ENCODE measurements around the gene IL4R. TPM values are rescaled to one million over a fixed set of nuclear protein-coding genes. Genes with fewer than 3 reads are reported as not detected.

Gene IL4R
- total and polyA plus RNA-seq, 10 donors, result 39.3 to 319 (median 160) TPM

DNA sequence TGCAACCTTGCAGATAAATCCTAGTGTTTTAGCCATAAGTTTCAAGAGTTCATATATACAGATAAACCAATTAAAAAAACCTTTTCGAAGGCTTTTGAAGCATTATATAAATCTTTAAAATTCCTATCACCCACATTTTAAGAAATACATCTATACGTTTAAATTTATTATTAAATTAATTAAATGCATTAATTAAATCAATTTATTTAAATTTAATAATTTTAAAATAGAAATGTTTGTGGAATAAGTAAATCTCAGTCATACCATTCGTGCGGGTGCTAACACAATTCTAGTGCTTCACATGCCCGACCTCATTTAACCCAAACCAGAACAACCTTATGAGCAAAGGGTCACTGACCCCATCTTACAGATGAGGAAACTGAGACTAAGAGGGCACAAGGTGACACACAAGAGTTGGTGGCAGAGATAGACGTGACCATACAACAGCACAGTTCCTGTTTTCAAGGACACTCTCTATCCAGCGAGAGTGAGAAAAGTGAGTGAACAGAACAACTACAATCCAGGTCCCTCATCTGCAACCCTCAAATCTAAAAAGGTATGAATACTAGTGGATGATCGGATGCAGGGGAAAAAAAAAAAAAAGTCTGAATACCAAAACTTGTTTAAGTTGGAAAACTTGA lies 46.6 kb upstream of the IL4R start:
- peak overlapping the region in 1 of 8 donors; percentile 89 for H3K4me3 ChIP-seq
- TF ChIP-seq POLR2AphosphoS5 (IDR thresholded peaks at IDR 0.05) (no peak), POLR2A (IDR thresholded peaks at IDR 0.05) (no peak)
- TF ChIP-seq, protein P1, sequence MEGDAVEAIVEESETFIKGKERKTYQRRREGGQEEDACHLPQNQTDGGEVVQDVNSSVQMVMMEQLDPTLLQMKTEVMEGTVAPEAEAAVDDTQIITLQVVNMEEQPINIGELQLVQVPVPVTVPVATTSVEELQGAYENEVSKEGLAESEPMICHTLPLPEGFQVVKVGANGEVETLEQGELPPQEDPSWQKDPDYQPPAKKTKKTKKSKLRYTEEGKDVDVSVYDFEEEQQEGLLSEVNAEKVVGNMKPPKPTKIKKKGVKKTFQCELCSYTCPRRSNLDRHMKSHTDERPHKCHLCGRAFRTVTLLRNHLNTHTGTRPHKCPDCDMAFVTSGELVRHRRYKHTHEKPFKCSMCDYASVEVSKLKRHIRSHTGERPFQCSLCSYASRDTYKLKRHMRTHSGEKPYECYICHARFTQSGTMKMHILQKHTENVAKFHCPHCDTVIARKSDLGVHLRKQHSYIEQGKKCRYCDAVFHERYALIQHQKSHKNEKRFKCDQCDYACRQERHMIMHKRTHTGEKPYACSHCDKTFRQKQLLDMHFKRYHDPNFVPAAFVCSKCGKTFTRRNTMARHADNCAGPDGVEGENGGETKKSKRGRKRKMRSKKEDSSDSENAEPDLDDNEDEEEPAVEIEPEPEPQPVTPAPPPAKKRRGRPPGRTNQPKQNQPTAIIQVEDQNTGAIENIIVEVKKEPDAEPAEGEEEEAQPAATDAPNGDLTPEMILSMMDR (IDR thresholded peaks at IDR 0.05 in 8 of 11, conservative IDR thresholded peaks at IDR 0.05 in 3 of 11), result no peak
- 67 to 74% (median 73%) methylated on average over 8 of the region's 8 CpGs for WGBS, 5 donors

DNA sequence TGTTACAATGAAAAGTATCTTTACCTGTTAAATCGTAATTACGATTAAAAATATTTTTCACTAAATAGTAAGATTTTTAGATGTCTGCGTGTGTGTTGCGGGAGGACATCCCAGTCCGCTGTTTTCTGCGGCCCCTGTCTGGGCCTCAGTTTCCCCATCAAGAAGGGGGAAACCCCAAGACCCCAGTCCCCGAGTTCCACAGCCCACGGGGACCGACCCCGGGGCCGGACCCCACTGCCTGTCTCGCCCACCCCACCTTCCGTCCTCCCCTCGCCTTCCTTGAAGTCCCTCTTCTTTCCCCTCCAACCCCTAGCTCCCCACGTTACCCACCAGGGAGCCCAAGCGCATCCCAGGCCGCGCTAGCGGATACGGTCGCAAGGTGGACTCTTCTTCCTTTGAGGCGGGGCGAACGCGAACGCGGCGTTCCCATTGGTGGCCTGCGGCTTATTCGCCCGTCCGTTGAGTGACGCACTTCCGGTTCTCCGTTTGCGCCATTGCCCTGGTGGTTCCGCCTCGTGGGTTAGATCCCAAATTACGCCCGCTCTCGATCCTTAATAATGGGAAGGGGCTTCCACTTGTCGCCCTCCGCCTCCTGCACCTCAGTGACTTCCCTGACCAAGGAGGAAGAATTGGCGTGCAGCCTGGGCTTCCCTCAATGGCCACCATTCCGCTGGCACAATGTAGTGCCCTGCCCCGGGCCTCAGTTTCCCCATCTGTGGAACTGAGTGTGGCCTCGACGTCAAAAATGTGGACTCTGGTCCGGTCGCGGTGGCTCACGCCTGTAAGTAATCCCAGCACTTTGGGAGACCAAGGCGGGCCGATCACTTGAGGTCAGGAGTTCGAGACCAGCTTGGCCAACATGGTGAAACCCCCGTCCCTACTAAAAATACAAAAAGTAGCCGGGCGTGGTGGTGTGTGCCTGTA lies 45.1 kb upstream of the IL4R start, which contains the start of gene NSMCE1:
Gene NSMCE1, minus strand, starts transcription at position 397 of the 924 bp plus-strand sequence. CDS start 11,202 bp downstream, outside the sequence.
- TF ChIP-seq POLR2A (IDR thresholded peaks at IDR 0.05) (peak; percentile 37 to 55 (median 43)), POLR2AphosphoS5 (IDR thresholded peaks at IDR 0.05) (peak; percentile 95 to 98 (median 97))
- TF ChIP-seq, protein P1 (IDR thresholded peaks at IDR 0.05 in 8 of 11, conservative IDR thresholded peaks at IDR 0.05 in 3 of 11), result peak in 9 of 11 experiments; percentile 42 to 71 (median 55)
- no peaks in the 10 kb centered on the region for H3K27me3 ChIP-seq (replicated peaks in 1 of 7)
- no peaks in the 10 kb centered on the region for H3K9me3 ChIP-seq
- H3K36me3 ChIP-seq, result peaks cover 0 to 4% (median 0%) of the 10 kb centered on the region in 6 donors
- H3K4me1 ChIP-seq, result peaks cover 7 to 82% (median 27%) of the 10 kb centered on the region in 6 donors
- H3K4me3 ChIP-seq, result peak within 1 kb of the TSS; percentile 59 to 89 (median 71)
- peak; percentile 98 for DNase-seq
- intact Hi-C loops (cut with DNase I; ENCODE audit: low total_unique reads), result loop anchor here (10.0 kb wide), 1 partner anchor 46 kb away; the partner anchor contains the start of gene IL4R
- peak within 1 kb of the TSS; percentile 91 to 95 (median 92) for H3K27ac ChIP-seq
- WGBS, 5 donors, result 1 to 8% (median 7%) methylated on average over 46 to 58 of the region's 58 CpGs

More for the DNA sequence above, 46.6 kb upstream of the IL4R start:
- no peaks in the 10 kb centered on the region for H3K9me3 ChIP-seq
- intact Hi-C loops (cut with DNase I; ENCODE audit: low total_unique reads), result loop anchor here (10.0 kb wide), 1 partner anchor 48 kb away; the partner anchor contains the start of gene IL4R
- no peaks in the 10 kb centered on the region for H3K27me3 ChIP-seq (replicated peaks in 1 of 7)
- peaks cover 0 to 4% (median 0%) of the 10 kb centered on the region in 6 donors for H3K36me3 ChIP-seq
- no peak for DNase-seq
- H3K27ac ChIP-seq, result no peak overlapping the region
- peaks cover 11 to 82% (median 36%) of the 10 kb centered on the region in 6 donors for H3K4me1 ChIP-seq

DNA sequence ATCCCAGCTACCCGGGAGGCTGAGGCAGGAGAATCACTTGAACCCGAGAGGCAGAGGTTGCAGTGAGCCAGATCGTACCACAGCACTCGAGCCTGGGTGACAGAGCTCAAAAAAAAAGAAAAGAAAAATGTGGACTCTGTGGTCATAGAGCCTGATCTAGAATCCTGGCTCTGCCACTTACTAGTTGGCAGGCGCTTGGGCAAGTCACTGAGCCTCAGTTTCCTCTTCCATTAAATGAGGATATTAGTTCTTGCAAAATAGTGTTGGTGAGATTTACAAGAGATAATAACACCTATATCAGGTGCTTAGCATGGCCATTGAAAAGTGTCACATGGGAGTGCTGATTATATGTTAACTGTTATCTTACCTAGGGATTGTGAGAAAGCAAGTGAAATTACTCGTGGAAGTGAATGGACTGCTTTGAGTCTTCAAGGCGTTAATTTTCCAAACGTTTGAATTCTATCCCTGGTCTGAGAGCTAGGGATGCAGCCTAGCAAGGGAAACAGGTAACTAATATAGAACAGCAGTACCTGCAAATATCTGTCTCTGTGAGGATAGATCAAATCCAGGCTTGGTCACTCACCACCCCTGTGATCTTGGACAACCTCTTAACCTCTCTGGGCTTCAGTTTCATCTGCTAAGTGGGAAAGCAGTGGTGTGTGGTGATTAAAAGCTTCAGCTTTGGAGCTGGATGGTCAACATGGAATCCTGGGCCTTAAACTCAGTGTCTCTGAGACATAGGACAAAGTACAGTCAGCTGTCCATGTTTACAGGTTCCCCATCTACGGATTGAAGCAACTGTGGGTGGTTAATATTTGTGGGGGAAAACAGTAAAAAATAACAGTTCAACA lies 44.2 kb upstream of the IL4R start:
- DNase-seq, result no peak
- intact Hi-C loops (cut with DNase I; ENCODE audit: low total_unique reads), result loop anchor here (10.0 kb wide), 1 partner anchor 45 kb away; the partner anchor contains the start of gene IL4R
- Histone ChIP-seq H3K27me3 (replicated peaks in 1 of 7) (no peaks in the 10 kb centered on the region), H3K4me1 (peaks cover 7 to 82% (median 27%) of the 10 kb centered on the region in 6 donors), H3K9me3 (no peaks in the 10 kb centered on the region), H3K36me3 (no peaks in the 10 kb centered on the region), H3K4me3 (peak overlapping the region in 6 of 8 donors; percentile 59 to 89 (median 71)), H3K27ac (peak overlapping the region in 6 of 8 donors; percentile 91 to 95 (median 92))
- TF ChIP-seq POLR2A (IDR thresholded peaks at IDR 0.05) (no peak), POLR2AphosphoS5 (IDR thresholded peaks at IDR 0.05) (no peak)
- TF ChIP-seq, protein P1 (IDR thresholded peaks at IDR 0.05 in 8 of 11, conservative IDR thresholded peaks at IDR 0.05 in 3 of 11), result no peak
- WGBS, 5 donors, result 84 to 90% (median 85%) methylated on average over 9 of the region's 9 CpGs

Measured in spleen (tissue), 11 donors.